Colonic mucosa (tissue), 4 donors: ENCODE measurements around the gene LCAT. TPM values are rescaled to one million over a fixed set of nuclear protein-coding genes. Genes with fewer than 3 reads are reported as not detected.

ENCODE experiments used
- DNase-seq: peaks from one replicate; pipeline ENCODE4 v3.0.0-alpha.2; 2020
- H3K27ac ChIP-seq: fragments of 200-600 bp; one replicate; pipeline ENCODE4 v1.8.0; 2021
- H3K27me3 ChIP-seq: fragments of 200-600 bp; one replicate; pipeline ENCODE4 v1.8.0; 2021
- H3K36me3 ChIP-seq: fragments of 200-600 bp; one replicate; pipeline ENCODE4 v1.8.0; 2021
- H3K4me1 ChIP-seq: fragments of 200-600 bp; one replicate; pipeline ENCODE4 v1.8.0; 2021; ENCODE audit warnings: mild to moderate bottlenecking
- H3K4me3 ChIP-seq: fragments of 200-600 bp; one replicate; pipeline ENCODE4 v1.8.0; 2021
- H3K9ac ChIP-seq, 2 donors: one replicate each; pipeline ENCODE4 v1.7.0; 2013; ENCODE audit warnings: control low read depth in 2 of 2, low read depth in 2 of 2, low read length in 2 of 2
- H3K9me3 ChIP-seq: fragments of 200-600 bp; one replicate; pipeline ENCODE4 v1.8.0; 2021
- intact Hi-C: fragments of 100-400 bp; cut with DNase I; formaldehyde crosslinking; loops from one replicate; pipeline ENCODE4 v1.14.1; 2022
- total RNA-seq, 2 donors: library from RNA; stranded (reverse); fragmentation: NEBNext Ultra II Directional in 1 of 2; extraction: Animal tissue kit (Norgen Biotek cat#: 25700) in 1 of 2; gene quantifications; one replicate each; pipeline ENCODE4 v1.2.1, GENCODE V29; 2021
- TF ChIP-seq, protein P1 (sequence below): fragments of 200-600 bp; IDR thresholded peaks from one replicate; pipeline ENCODE4 v1.8.0; 2022; ENCODE audit warnings: antibody characterized with exemption, mild to moderate bottlenecking
- donor health status: healthy.
- donor health status: DM: no; HTN: no; CAD: no.
- donor health status: DM: no; HTN: no; CAD: no.

The LCAT gene
- total RNA-seq, 2 donors from 2014 or later = 3.4 to 3.6 TPM

DNA sequence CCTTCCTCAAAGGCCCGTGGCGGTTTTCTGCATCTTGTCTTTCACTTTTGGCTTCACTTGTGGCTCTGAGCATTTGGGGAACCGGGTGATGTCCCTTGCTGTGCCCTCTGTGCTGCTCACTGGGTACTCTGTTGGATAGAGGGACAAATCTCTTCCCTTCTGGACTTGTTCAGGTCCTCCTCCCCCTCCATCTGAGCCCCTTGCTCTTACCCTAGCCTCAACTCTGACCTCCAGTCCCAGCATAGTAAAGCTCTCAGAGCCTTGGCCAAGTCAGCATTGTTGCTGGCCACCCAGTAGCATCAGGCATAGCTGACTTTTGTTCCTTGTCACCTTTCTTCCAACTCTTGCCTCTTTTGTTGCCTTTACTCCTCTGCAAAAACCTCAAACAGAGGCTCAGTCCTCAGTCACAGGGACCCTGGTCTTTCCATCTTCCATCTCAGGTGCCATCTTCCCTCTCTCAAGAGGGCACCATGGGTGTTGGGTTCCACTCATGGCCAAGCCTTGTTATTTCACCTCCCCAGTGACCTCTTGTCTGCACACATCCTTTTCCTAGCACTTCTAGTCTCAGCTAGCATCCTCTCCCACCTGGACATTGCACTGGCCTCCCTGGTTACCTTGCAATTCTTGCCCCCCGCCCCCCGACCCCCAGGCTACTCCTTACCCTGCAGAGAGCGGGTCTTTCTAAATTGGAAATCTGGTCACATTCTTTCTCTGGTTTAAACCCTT, 6.9 kb downstream of the LCAT start:
- Histone ChIP-seq H3K4me3 (peak overlapping the region; percentile 84), H3K27ac (peak overlapping the region; percentile 89), H3K36me3 (no peaks in the 10 kb centered on the region), H3K9ac (peak overlapping the region; percentile 97 to 99), H3K9me3 (no peaks in the 10 kb centered on the region), H3K27me3 (no peaks in the 10 kb centered on the region), H3K4me1 (peaks cover 9% of the 10 kb centered on the region)
- DNase-seq = no peak
- intact Hi-C loops = no loop called here
- TF ChIP-seq, protein P1, sequence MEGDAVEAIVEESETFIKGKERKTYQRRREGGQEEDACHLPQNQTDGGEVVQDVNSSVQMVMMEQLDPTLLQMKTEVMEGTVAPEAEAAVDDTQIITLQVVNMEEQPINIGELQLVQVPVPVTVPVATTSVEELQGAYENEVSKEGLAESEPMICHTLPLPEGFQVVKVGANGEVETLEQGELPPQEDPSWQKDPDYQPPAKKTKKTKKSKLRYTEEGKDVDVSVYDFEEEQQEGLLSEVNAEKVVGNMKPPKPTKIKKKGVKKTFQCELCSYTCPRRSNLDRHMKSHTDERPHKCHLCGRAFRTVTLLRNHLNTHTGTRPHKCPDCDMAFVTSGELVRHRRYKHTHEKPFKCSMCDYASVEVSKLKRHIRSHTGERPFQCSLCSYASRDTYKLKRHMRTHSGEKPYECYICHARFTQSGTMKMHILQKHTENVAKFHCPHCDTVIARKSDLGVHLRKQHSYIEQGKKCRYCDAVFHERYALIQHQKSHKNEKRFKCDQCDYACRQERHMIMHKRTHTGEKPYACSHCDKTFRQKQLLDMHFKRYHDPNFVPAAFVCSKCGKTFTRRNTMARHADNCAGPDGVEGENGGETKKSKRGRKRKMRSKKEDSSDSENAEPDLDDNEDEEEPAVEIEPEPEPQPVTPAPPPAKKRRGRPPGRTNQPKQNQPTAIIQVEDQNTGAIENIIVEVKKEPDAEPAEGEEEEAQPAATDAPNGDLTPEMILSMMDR = no peak

DNA sequence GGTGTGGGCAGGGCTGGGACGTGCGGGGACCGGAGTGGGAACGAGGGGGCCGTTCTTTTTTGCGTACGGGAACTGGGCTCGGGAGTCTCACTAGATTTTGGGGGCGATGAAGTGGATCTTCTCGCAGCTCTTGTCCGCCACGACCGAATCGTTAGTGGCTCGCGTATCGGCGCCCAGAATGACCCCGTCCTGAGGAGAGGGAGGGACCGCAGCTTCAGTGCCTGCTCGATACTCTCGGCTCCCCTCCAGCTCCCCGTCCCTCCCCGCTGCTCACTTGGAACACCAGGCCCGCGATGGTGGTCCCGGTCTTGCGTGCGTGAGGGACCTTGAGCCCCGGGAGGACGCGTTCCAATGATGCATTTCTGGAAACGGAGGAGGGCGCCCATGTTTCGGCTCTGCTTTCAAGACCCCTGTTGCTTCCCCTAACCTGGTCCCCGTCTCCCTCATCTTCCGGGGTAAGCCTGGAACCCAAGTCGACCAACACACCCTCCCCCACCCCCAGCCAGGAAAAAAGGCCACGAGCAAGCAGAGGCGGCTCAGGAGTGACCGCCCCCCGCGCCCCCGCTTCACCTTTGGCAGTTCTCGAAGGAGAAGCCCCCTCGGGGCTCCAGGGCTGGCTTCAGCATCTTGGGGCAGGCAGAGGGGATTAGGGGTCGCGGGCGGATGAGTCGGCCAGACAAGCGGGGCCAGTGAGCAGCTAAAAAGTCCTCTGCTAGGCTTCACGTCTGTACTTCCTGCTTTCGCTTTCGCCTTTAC, 7.6 kb downstream of the LCAT start, which contains the start of gene PSMB10:
PSMB10 (minus strand) TSS at position 727 of the 756 bp plus-strand sequence; CDS start at position 626, 101 bp downstream.
- H3K9me3 ChIP-seq = no peaks in the 10 kb centered on the region
- TF ChIP-seq, protein P1 = no peak
- peak; percentile 83 for DNase-seq
- peak within 1 kb of the TSS; percentile 89 for H3K27ac ChIP-seq
- intact Hi-C loops = no loop called here
- H3K4me1 ChIP-seq = peaks cover 9% of the 10 kb centered on the region
- no peaks in the 10 kb centered on the region for H3K36me3 ChIP-seq
- H3K27me3 ChIP-seq = no peaks in the 10 kb centered on the region
- peak within 1 kb of the TSS; percentile 84 for H3K4me3 ChIP-seq
- peak within 1 kb of the TSS; percentile 97 to 99 for H3K9ac ChIP-seq

DNA sequence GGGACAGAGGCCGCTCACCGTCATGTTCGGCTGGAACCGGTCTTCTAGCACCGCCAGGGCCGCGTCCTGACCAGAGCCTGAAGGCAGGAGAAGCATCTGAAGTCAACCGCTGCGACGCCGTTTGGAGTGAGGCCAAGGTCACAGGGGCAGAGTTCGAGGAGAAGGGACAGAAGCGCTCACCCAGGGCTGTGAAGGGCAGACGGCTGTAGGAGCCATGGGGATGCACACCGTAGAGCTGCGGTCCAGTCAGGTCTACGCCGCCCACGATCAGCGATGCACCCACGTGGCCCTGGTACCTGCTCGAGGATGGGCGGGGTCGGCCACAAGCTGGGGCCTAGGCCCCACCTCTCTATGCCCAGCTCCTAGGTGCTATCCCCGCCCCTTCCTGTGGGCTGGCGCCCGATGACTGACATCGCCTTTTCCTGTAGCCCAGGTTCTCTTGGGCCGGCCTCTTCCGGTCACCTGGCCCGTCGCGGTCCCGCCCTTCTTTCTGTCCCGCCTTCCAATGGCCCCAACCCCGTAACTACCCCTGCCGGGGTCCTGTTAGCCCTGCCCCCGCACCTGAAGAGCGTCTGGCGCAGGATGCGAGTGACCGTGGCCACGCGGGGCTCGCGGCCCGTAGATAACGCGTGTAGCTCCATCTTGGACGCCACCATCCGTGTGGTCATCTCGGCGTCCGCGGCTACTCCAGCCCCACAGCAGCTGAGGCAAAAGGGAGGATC, 8.4 kb downstream of the LCAT start:
- TF ChIP-seq, protein P1 = no peak
- intact Hi-C loops = no loop called here
- peak overlapping the region; percentile 84 for H3K4me3 ChIP-seq
- peaks cover 9% of the 10 kb centered on the region for H3K4me1 ChIP-seq
- H3K27me3 ChIP-seq = no peaks in the 10 kb centered on the region
- no peaks in the 10 kb centered on the region for H3K9me3 ChIP-seq
- H3K9ac ChIP-seq = peak overlapping the region; percentile 97 to 99
- DNase-seq = peak; percentile 98
- no peaks in the 10 kb centered on the region for H3K36me3 ChIP-seq
- H3K27ac ChIP-seq = peak overlapping the region; percentile 89

DNA sequence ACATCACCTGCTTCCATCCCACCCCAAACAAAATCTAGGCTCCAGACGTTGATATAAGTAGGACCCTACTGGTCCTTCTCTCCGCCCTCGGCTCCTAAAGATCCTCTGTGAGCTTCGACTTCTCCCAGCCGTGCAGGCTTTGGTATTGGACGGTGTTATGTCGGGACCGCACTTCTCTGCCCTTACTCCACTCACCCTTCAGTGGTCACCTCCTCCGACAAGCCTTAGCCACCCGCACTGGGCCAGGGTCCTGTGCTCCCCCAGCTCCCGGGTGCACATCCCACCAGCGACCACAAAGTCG, 8.9 kb downstream of the LCAT start:
- H3K27me3 ChIP-seq = no peaks in the 10 kb centered on the region
- peak overlapping the region; percentile 28 to 97 for H3K9ac ChIP-seq
- intact Hi-C loops = no loop called here
- TF ChIP-seq, protein P1 = no peak
- no peak for DNase-seq
- peaks cover 9% of the 10 kb centered on the region for H3K4me1 ChIP-seq
- H3K27ac ChIP-seq = no peak overlapping the region
- no peaks in the 10 kb centered on the region for H3K36me3 ChIP-seq
- H3K9me3 ChIP-seq = no peaks in the 10 kb centered on the region
- H3K4me3 ChIP-seq = peak overlapping the region; percentile 84

DNA sequence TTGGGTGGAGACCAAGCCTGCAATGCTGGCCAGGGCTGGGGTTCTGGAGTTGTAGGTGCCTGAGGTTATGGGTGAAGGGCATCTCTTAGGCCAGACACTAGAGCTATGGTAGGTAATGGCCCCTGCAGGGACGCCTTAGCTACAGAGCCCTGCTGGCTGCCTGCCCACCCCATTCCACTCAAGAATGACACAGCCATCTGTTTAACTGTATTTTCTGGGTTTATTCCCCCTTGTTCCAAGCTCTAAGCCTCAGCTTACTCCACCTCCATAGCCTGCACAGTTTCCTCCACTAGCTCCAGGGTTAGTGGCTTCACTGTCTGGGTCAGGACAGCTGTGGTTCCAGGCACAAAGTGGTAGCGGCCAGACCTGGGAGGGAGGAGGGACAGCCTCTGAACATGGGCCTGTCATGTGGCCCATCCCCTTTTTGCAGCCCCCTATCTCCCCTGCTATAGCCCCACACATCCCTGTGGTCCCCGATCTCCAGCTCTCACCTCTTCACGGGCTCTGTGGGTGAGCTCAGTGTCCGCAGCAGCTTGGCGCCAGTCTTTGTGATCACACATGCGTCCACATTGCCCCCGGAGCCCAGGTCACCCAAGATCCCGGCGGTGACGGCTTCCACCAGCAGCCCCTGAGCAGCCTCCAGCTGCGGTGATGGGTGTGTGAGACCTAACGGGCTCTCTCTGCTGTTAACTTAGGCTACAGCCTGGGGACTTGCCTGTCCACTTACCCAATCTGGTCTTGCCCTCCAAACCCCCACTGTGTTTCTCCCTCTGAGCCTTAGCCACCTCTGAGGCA, 9.4 kb downstream of the LCAT start:
- Histone ChIP-seq H3K9me3 (no peaks in the 10 kb centered on the region), H3K9ac (peak overlapping the region in 1 of 2 donors; percentile 97), H3K36me3 (no peaks in the 10 kb centered on the region), H3K27ac (no peak overlapping the region), H3K4me3 (no peak overlapping the region), H3K4me1 (peaks cover 9% of the 10 kb centered on the region), H3K27me3 (no peaks in the 10 kb centered on the region)
- intact Hi-C loops = no loop called here
- TF ChIP-seq, protein P1 = no peak
- DNase-seq = no peak
